GM12878 (cell line): ENCODE data around the gene SLC9A7. TPM values are rescaled to one million over a fixed set of nuclear protein-coding genes. Genes with fewer than 3 reads are reported as not detected.
A peak's percentile ranks its signal among the peaks of the same experiment; 100 is the strongest.

Experiments used
- ATAC-seq: fragments of 200-7000 bp; cut with Tn5 transposase; 3 replicates; pipeline ENCODE4 v1.9.1; 2020; ENCODE audit warnings: mild to moderate bottlenecking, moderate library complexity
- BruUV-seq: library from RNA; stranded (reverse); fragments of 400-500 nt; replicated peaks from 2 replicates; lab custom pipeline; 2021; lab: Mats Ljungman, UMichigan
- CTCF ChIA-PET: fragments of 300-600 bp; sonication (Branson Sonifier 250); formaldehyde crosslinking; extraction: SDS; loops from one replicate; lab custom pipeline; 2021; ENCODE audit warnings: inconsistent platforms; lab: Yijun Ruan, JAX
- POLR2A ChIA-PET: fragments of 350-600 bp; formaldehyde crosslinking; extraction: SDS; loops from one replicate; lab custom pipeline; 2021; ENCODE audit warnings: inconsistent platforms; lab: Charles Lee
- RAD21 ChIA-PET: fragments of 300-600 bp; sonication (Branson Sonifier 250); formaldehyde crosslinking; loops from one replicate; lab custom pipeline; 2023; ENCODE audit warnings: antibody characterized with exemption; ENCODE audit not compliant: unreplicated experiment; lab: Charles Lee
- SMC1A ChIA-PET: fragments of 300-600 bp; sonication (Branson Sonifier 250); formaldehyde crosslinking; loops from one replicate; lab custom pipeline; 2023; ENCODE audit not compliant: unreplicated experiment, uncharacterized antibody; lab: Charles Lee
- DNase-seq: peaks from one replicate; pipeline ENCODE4 v3.0.0-alpha.2; 2011; ENCODE audit warnings: low read depth, low spot score
- FAIRE-seq: peaks from 3 replicates; lab custom pipeline; 2011; peaks lifted over from hg19 to GRCh38; lab: Jason Lieb, UNC
- H2AFZ ChIP-seq: 2 replicates; pipeline ENCODE4 v1.6.0; 2011; ENCODE audit warnings: low read depth, low read length, control low read depth; ENCODE audit not compliant: control insufficient read depth
- H3K27ac ChIP-seq: 2 replicates; pipeline ENCODE4 v1.5.1; 2011; ENCODE audit warnings: control low read depth; ENCODE audit not compliant: control insufficient read depth, insufficient read depth
- H3K27me3 ChIP-seq, 2 experiments: replicated peaks in 1 of 2; 2 replicates each; pipeline versions ENCODE4 v1.6.0 to v1.6.1; 2011; ENCODE audit warnings: low read length in 1 of 2; ENCODE audit not compliant: control insufficient read depth in 2 of 2, insufficient read depth in 2 of 2
- H3K36me3 ChIP-seq, 2 experiments: 2 replicates each; pipeline ENCODE4 v1.5.1; 2011; ENCODE audit warnings: low read length in 1 of 2; ENCODE audit not compliant: control insufficient read depth in 2 of 2, insufficient read depth in 2 of 2
- H3K4me1 ChIP-seq: 2 replicates; pipeline ENCODE4 v1.6.1; 2011; ENCODE audit warnings: mild to moderate bottlenecking, low read length, moderate library complexity, mixed read lengths; ENCODE audit not compliant: control insufficient read depth, insufficient read depth
- H3K4me2 ChIP-seq: 2 replicates; pipeline ENCODE4 v1.6.0; 2011; ENCODE audit warnings: control low read depth; ENCODE audit not compliant: control insufficient read depth, insufficient read depth
- H3K4me3 ChIP-seq: fragments of 200-600 bp; sonication (generic); 2 replicates; pipeline ENCODE4 v1.5.1; 2016
- H3K79me2 ChIP-seq: 2 replicates; pipeline ENCODE4 v1.6.0; 2011; ENCODE audit warnings: low read length; ENCODE audit not compliant: control insufficient read depth, insufficient read depth
- H3K9ac ChIP-seq: 2 replicates; pipeline ENCODE4 v1.8.0; 2011; ENCODE audit warnings: low read length, control low read depth, mixed read lengths; ENCODE audit not compliant: control insufficient read depth, insufficient read depth
- H3K9me3 ChIP-seq: replicated peaks from 3 replicates; pipeline ENCODE4 v1.5.1; 2011; ENCODE audit warnings: mild to moderate bottlenecking, low read length; ENCODE audit not compliant: control insufficient read depth, insufficient read depth
- H4K20me1 ChIP-seq: 2 replicates; pipeline ENCODE4 v1.6.0; 2011; ENCODE audit not compliant: control insufficient read depth, insufficient read depth
- BRCA1 ChIP-seq: IDR thresholded peaks from 2 replicates; pipeline ENCODE4 v1.6.1; 2011; ENCODE audit warnings: low read depth, low read length, improper control_type of control experiment
- CHD2 ChIP-seq: IDR thresholded peaks from 2 replicates; pipeline ENCODE4 v1.6.1; 2011; ENCODE audit warnings: low read depth, low read length, improper control_type of control experiment, borderline replicate concordance
- CREB1 ChIP-seq: IDR thresholded peaks from 2 replicates; pipeline ENCODE4 v1.6.1; 2012; ENCODE audit warnings: low read depth, mild to moderate bottlenecking, inconsistent platforms
- DPF2 ChIP-seq: fragments of 450-650 bp; IDR thresholded peaks from 2 replicates; pipeline ENCODE4 v1.6.1; 2017; ENCODE audit warnings: mild to moderate bottlenecking
- ELK1 ChIP-seq: IDR thresholded peaks from 2 replicates; pipeline ENCODE4 v1.6.1; 2012; ENCODE audit warnings: low read depth, low read length, improper control_type of control experiment
- GATAD2B ChIP-seq: fragments of 450-650 bp; conservative IDR thresholded peaks from 2 replicates; pipeline ENCODE4 v1.6.1; 2017; ENCODE audit warnings: low read depth, mild to moderate bottlenecking, moderate library complexity
- IKZF1 ChIP-seq: fragments of 450-650 bp; conservative IDR thresholded peaks from 2 replicates; pipeline ENCODE4 v1.6.1; 2017; ENCODE audit warnings: antibody characterized with exemption, mild to moderate bottlenecking
- MXI1 ChIP-seq: fragments of 150-350 bp; IDR thresholded peaks from 2 replicates; pipeline ENCODE4 v1.6.1; 2011; ENCODE audit warnings: low read depth, mild to moderate bottlenecking, inconsistent platforms, low read length, improper control_type of control experiment
- NKRF ChIP-seq: fragments of 450-650 bp; conservative IDR thresholded peaks from 2 replicates; pipeline ENCODE4 v1.6.1; 2017; ENCODE audit warnings: mild to moderate bottlenecking, moderate library complexity
- POLR2A ChIP-seq: IDR thresholded peaks from 2 replicates; pipeline ENCODE4 v1.6.1; 2011; ENCODE audit warnings: low read depth, mild to moderate bottlenecking, low read length
- RCOR1 ChIP-seq: conservative IDR thresholded peaks from 2 replicates; pipeline ENCODE4 v1.6.1; 2012; ENCODE audit warnings: low read depth, low read length, improper control_type of control experiment
- SIN3A ChIP-seq: IDR thresholded peaks from 2 replicates; pipeline ENCODE4 v1.6.1; 2012; ENCODE audit warnings: low read depth, low read length, improper control_type of control experiment
- SMC3 ChIP-seq: IDR thresholded peaks from 2 replicates; pipeline ENCODE4 v1.6.1; 2011; ENCODE audit warnings: low read length, improper control_type of control experiment, borderline replicate concordance
- STAT1 ChIP-seq: fragments of 450-650 bp; conservative IDR thresholded peaks from 2 replicates; pipeline ENCODE4 v1.6.1; 2014; ENCODE audit warnings: antibody characterized with exemption, mild to moderate bottlenecking
- TCF3 ChIP-seq: IDR thresholded peaks from 2 replicates; pipeline ENCODE4 v1.6.1; 2012; ENCODE audit warnings: low read depth, mild to moderate bottlenecking, low read length, borderline replicate concordance; ENCODE audit not compliant: insufficient read depth
- YY1 ChIP-seq: IDR thresholded peaks from 2 replicates; pipeline ENCODE4 v1.6.1; 2011; ENCODE audit warnings: low read depth, mild to moderate bottlenecking, low read length
- WGBS: methylation state at CpG from one replicate; pipeline ENCODE4 v1.1.6; 2016; ENCODE audit warnings: low lambda C conversion rate; ENCODE audit not compliant: insufficient replicate concordance, insufficient coverage; ENCODE audit errors: missing lambda C conversion rate; 5-methylcytosine and 5-hydroxymethylcytosine counted together
- in situ Hi-C: fragments of 300-500 bp; cut with MboI; formaldehyde crosslinking; loops from 9 replicates; pipeline ENCODE4 v1.14.3; 2018; ENCODE audit warnings: mixed read lengths
- intact Hi-C: fragments of 100-400 bp; cut with micrococcal nuclease; formaldehyde crosslinking; loops from one replicate; pipeline ENCODE4 v1.14.2; 2022; ENCODE audit not compliant: unreplicated experiment
- polyA plus RNA-seq, 11 experiments: library from polyadenylated mRNA; depleted of rRNA in 4 of 11; unstranded in 6 of 11; stranded (reverse) in 5 of 11; fragments of >200 nt; fragmentation: Nextera tagmentation in 4 of 11; fragmentation: Illumina TruSeq in 1 of 11; extraction: Ambion mirVana in 4 of 11; extraction: Trizol in 1 of 11; gene quantifications; 1 replicate in 1 of 11; 2 replicates in 10 of 11; pipeline versions ENCODE4 v1.2.1 to v1.2.3, GENCODE V29; 2011 to 2016; ENCODE audit warnings: inconsistent platforms in 2 of 11, missing spikeins in 2 of 11, low read depth in 1 of 11
- total RNA-seq, 4 experiments: library from RNA; depleted of rRNA in 3 of 4; stranded (reverse); fragments of >200 nt in 3 of 4; fragmentation: Illumina TruSeq in 1 of 4; extraction: Trizol in 1 of 4; gene quantifications; 2 replicates each; pipeline versions ENCODE4 v1.2.1 to v1.2.3, GENCODE V29; 2013 to 2021

SLC9A7 gene
- total and polyA plus RNA-seq, 10 of the 15 experiments (the other 5 are each of a cell fraction or from before 2014, with no cell fraction given) = 5.0 to 62.8 (median 30.5) TPM

- Histone ChIP-seq H3K27ac (peak overlapping the region; percentile 80), H3K9ac (peak overlapping the region; percentile 54), H3K4me3 (peak overlapping the region; percentile 69), H2AFZ (peak overlapping the region; percentile 68), H3K4me1 (peaks cover 22% of the 10 kb centered on the region), H3K27me3 (no peaks in the 10 kb centered on the region), H3K9me3 (no peaks in the 10 kb centered on the region), H3K4me2 (peak overlapping the region; percentile 75), H3K36me3 (no peaks in the 10 kb centered on the region), H3K79me2 (peaks cover 38% of the 10 kb centered on the region), H4K20me1 (no peaks in the 10 kb centered on the region)
- ChIA-PET SMC1A (interaction anchor here (0.6 kb wide), 1 partner anchor 18 kb away, joined by 3 read pairs; no protein-coding TSS in a partner anchor), POLR2A (interaction anchor here (0.9 kb wide), 1 partner anchor 118 kb away, joined by 3 read pairs; no protein-coding TSS in a partner anchor), CTCF (no interaction called here), RAD21 (interaction anchor here (1.0 kb wide), 1 partner anchor 13 kb away, joined by 3 read pairs; no protein-coding TSS in a partner anchor)
- ATAC-seq = peak; percentile 42
- DNase-seq = no peak
- in situ Hi-C loops = no loop called here
- no peak for FAIRE-seq
- WGBS = 46% methylated on average over 92 of the region's 107 CpGs
- TF ChIP-seq TCF3 (0 out of 2 replicates have a peak, but pooled peaks have one; percentile 40), SIN3A (0 out of 2 replicates have a peak, but pooled peaks have one; percentile 71), GATAD2B (0 out of 2 replicates have a peak, but pooled peaks have one; percentile 24), CREB1 (peak; percentile 51; the same call in 1 of the 2 replicates), POLR2A (peak; percentile 33; the same call in 1 of the 2 replicates), MXI1 (peak; percentile 49; the same call in 1 of the 2 replicates), NKRF (0 out of 2 replicates have a peak, but pooled peaks have one; percentile 25), YY1 (no peak), BRCA1 (peak; percentile 83), CHD2 (peak; percentile 98), IKZF1 (peak; percentile 70), SMC3 (no peak), DPF2 (0 out of 2 replicates have a peak, but pooled peaks have one; percentile 8), RCOR1 (0 out of 2 replicates have a peak, but pooled peaks have one; percentile 33), ELK1 (no peak), STAT1 (no peak)
- intact Hi-C loops = loop anchor here (5.0 kb wide), 1 partner anchor 138 kb away; no protein-coding TSS in a partner anchor
- no TSS peak for BruUV-seq
Measured at GRCh38 chrX:46573892-46574773, 184.8 kb downstream of the SLC9A7 start.
